TTC549 (cell line): ENCODE data around the gene BDP1.
"Not testable (repeated sequence)": the region's sequence is repeated elsewhere in the genome, so short reads cannot be mapped to it uniquely, and the experiment has no call there.

Source experiments
- FAIRE-seq: peaks from 2 replicates; lab custom pipeline; 2012; peaks lifted over from hg19 to GRCh38; lab: Jason Lieb, UNC

Gene BDP1

DNA sequence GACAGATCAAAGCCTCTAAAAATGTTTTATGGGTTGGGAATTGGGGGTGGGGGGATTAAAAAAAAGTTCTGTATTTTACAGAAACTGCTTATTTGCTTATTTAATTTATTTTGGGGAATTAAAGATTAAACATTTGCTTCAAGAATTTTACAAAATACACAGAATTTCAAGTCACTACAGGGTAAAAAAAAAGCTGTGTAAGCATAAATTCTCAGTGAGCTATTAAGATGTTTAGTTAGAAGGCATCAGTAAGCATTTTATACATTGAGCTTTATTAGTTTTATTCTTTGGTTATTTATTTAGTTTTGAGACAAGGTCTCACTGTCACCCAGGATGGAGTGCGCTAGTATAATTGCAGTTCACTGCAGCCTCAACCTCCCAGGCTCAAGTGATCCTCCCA is 5.2 kb downstream of the BDP1 start:
- FAIRE-seq: no peak

- no peak for FAIRE-seq
These were observed 5.9 kb downstream of the BDP1 start for GRCh38 chr5:71461360-71461759.

DNA sequence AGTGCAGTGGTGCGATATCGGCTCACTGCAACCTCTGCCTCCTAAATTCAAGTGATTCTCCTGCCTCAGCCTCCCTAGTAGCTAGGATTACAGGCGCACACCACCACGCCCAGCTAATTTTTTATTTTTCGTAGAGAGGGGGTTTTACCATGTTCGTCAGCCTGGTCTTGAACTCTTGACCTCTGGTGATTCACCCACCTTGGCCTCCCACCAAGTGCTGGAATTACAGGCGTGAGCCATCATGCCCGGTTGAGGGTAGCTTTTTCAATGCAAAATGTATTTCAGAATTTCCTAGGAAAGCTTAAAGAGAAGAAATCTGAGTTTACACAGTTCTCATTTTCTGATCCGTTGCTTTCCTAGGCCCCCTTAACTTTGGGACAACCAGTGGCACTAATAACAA is 15.7 kb downstream of the BDP1 start:
- FAIRE-seq: no peak

DNA sequence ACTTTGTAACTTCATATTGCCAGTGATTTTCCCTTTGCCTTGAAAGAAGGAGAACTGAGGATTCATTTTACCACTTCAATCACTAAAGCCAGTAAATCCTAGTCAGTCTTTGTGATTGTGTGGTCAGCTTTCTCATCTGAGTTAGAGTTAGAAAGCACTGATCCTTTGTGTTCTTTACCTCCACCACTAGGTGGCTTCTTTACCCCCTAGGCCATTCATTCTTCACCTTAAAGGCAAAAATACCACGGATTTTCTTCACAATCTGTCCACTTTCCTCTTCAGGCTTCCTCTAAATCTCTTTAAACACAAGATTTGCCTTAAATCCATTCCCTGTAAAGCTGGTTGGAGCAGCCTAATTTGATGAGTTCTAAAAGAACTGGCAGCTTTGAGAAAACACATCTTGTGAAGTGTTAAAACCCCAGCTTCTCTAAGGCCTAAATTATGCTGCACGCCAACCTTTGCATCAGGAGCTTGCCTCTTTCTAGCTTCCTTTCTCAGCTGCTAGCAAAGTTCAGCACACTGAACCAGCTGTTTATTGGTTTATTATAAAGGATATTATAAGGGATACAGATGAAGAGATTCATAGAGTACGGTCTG is 20.4 kb downstream of the BDP1 start:
- peak; percentile 62 for FAIRE-seq

GRCh38 chr5:71481441-71481840 is 26.0 kb downstream of the BDP1 start:
- FAIRE-seq: no peak

GRCh38 chr5:71482132-71482531 is 26.7 kb downstream of the BDP1 start:
- no peak for FAIRE-seq

DNA sequence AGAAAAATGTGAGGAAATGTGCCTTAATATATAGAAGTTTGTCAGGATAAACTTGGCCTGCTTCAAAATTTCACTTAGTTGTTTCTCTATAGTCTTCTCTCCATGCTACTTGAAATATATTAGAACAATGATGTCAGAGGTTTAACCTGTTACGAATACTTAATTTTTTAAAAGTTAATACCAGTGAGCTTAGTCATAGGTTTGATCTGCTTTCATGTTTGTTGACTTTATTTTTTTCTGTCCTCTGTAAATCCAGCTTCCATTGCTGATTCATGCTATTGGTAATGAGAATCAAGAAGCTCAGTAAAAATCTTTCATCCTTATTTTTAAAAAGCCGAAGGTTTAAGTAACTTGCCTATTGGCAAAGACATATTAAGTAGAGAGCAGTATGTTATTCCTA is 27.9 kb downstream of the BDP1 start:
- FAIRE-seq: no peak

DNA sequence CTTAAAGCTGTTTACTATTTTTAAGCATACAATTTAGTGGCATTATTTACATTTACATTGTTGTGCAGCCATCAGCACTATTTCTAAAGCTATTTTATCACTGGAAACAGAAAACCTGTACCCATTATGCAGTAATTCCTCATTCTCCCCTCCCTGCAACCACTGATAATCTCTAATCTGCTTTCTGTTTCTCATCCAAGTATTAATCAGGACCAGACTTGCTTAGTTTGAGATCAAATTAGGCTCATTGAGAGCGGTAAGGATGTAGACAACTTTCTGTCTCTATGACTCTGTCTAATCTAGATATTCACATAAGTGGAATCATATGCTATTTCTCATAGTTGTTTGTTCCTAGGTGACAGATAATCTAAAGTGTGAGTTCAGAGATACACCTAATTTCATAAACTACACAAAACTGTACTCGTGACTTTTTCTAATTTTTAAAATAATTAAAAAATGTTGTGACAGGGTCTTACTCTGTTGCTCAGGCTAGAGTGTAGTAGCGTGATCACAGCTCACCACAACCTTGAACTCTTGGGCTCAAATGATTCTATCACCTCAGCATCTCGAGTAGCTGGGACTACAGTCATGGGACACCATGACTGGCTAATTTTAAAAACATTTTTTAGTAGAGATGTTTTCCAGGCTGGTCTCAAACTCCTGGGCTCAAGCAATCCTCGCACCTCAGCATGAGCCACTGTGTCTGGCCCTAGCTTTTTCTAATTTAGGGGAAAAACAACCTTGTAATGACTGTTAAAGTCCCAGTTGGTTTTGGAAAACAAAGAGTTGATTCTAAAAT is 37.6 kb downstream of the BDP1 start:
- no peak for FAIRE-seq

- FAIRE-seq: not testable (repeated sequence)
These were observed 38.8 kb downstream of the BDP1 start for GRCh38 chr5:71494202-71494601.

DNA sequence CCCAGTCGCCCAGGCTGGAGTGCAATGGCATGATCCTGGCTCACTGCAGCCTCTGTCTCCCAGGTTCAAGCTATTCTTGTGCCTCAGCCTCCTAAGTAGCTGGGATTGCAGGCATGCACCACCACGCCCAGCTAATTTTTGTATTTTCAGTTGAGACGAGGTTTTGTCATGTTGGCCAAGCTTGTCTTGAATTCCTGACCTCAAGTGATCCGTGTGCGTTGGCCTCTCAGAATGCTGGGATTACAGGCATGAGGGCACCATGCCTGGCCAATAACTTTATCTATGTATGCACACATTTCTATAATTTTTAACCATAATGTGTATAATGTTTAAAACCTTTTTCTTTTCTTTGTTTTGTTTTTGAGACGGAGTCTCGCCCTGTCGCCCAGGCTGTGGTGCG is 43.3 kb downstream of the BDP1 start:
- FAIRE-seq: not testable (repeated sequence)

GRCh38 chr5:71503536-71503935 is 48.1 kb downstream of the BDP1 start:
- FAIRE-seq: no peak

DNA sequence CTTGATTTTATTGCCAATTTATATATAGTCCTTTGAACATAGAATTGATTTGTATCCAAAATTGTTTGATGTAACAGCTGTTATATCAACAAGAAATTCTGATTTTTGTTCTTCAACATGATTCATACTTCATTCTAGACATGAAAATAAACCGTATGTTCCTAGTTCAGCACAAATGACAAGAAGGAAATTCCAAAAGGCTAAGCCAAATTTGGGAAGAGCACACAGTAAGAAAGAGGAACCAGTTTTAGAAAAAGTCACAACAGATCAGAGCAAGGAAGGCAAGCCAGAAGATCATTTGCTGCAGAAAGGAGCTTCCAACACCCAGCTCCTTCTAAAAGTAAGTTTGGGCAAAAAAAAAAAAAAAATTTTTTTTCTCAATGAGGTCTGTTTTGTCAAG is 66.7 kb downstream of the BDP1 start:
- FAIRE-seq: no peak

DNA sequence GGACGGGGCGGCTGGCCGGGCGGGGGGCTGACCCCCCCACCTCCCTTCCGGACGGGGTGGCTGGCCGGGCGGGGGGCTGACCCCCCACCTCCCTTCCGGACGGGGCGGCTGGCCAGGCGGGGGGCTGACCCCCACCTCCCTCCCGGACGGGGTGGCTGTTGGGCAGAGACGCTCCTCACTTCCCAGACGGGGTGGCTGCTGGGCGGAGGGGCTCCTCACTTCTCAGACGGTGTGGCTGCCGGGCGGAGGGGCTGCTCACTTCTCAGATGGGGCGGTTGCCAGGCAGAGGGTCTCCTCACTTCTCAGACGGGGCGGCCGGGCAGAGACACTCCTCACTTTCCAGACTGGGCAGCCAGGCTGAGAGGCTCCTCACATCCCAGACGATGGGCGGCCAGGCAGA is 70.2 kb downstream of the BDP1 start:
- not testable (repeated sequence) for FAIRE-seq

DNA sequence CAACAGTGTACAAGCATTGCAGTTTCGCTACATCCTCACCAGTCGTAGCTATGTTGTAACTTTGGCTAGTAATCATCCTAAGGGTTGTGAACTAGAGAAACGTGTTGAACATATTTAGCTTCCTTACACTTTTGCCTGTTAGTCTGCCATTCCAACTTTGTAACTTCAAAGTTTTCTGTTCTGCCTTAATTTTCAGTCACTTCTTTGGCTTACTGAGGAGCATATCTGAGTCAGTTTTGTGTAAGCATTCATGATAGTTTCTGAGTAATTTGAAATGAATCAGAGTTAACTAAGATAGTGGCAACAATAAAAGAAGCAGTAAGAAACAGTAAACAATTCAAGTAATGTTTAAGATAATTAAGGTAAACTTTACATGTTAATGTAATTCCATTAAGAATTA is 72.8 kb downstream of the BDP1 start:
- no peak for FAIRE-seq

DNA sequence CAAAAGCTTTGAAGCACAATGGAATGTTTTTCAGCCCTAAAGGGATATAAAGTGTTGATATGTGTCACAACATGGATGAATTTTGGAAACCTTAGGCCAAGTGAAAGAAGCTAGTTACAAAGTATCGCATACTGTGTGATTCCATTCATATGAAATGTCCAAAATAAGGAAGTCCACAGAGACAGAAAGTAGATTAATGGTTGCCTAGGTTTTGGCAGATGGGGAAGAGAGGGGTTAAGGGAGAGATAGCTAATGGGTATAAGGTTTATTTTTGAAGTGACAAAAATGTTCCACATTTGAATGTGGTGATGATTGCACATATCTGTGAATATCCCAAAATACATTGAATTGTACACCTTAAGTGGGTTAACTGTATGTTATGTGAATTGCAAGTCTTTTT is 74.2 kb downstream of the BDP1 start:
- no peak for FAIRE-seq

- no peak for FAIRE-seq
These were observed 77.7 kb downstream of the BDP1 start for GRCh38 chr5:71533142-71533541.

DNA sequence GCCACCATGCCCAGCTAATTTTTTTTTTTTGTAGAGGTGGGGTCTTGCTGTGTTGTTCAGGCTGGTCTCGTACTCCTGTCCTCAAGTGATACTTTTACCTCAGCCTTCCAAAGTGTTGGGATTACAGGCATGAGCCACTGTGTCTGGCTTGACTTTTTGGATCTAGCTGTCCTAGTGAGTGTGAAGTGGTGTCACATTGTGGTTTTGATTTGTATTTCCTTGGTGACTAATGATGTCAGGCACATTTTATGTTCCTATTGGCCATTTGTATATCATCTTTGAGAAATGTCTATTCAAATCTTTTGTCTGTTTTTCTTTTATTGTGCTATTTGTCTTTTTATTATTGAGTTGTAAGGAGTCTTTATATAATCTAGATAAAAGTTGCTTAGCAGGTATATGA is 78.2 kb downstream of the BDP1 start:
- no peak for FAIRE-seq

- FAIRE-seq: no peak
These were observed 82.2 kb downstream of the BDP1 start for GRCh38 chr5:71537687-71538086.

DNA sequence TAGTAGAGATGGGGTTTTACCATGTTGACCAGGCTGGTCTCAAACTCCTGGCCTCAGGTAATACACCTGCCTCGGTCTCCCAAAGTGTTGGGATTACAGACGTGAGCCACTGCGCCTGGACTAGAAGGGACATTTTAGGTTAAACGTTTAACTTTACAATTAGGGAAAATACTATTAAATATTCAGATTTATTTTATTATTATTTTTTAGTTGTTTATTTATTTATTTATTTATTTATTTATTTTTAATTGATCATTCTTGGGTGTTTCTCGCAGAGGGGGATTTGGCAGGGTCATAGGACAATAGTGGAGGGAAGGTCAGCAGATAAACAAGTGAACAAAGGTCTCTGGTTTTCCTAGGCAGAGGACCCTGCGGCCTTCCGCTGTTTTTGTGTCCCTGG is 95.4 kb downstream of the BDP1 start:
- not testable (repeated sequence) for FAIRE-seq

DNA sequence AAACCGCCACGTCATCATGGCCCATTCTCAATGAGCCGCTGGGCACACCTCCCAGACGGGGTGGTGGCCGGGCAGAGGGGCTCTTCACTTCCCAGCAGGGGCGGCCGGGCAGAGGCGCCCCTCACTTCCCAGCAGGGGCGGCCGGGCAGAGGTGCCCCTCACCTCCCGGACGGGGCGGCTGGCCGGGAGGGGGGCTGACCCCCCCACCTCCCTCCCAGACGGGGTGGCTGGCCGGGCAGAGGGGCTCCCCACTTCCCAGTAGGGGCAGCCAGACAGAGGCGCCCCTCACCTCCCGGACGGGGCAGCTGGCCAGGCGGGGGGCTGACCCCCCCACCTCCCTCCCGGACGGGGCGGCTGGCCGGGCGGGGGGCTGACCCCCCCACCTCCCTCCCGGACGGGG is 96.1 kb downstream of the BDP1 start:
- not testable (repeated sequence) for FAIRE-seq

- FAIRE-seq: not testable (repeated sequence)
These were observed 96.7 kb downstream of the BDP1 start for GRCh38 chr5:71552026-71552749.

- FAIRE-seq: no peak
These were observed 107.7 kb downstream of the BDP1 start for GRCh38 chr5:71563161-71563560.

DNA sequence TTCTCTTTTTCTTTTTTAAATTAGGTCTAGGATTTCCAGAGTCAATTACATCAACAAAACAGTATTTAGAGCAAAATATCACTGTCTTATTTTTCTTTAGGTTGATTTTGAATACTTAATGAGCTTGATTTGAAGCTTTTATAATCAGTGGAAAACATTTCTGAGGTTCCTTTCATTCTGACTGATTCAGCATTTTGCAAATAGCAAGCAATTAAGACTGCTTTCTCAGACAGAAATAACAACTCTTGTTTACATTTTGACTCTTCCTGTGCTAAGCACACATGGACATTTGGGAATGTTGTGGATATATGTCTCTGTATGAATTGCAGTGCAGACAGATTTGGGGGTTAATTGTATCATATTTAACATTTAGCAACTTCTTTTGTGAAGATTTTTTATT is 109.4 kb downstream of the BDP1 start:
- no peak for FAIRE-seq
